GM20431 (cell line): Measurements from ENCODE around the gene LRRN3.

Experiments used
- in situ Hi-C: fragments of 300-500 bp; cut with MseI, MboI; formaldehyde crosslinking; loops from one replicate; pipeline ENCODE4 v1.15.0; 2020; ENCODE audit warnings: low sequenced_read_pairs; ENCODE audit not compliant: unreplicated experiment

Gene LRRN3

DNA sequence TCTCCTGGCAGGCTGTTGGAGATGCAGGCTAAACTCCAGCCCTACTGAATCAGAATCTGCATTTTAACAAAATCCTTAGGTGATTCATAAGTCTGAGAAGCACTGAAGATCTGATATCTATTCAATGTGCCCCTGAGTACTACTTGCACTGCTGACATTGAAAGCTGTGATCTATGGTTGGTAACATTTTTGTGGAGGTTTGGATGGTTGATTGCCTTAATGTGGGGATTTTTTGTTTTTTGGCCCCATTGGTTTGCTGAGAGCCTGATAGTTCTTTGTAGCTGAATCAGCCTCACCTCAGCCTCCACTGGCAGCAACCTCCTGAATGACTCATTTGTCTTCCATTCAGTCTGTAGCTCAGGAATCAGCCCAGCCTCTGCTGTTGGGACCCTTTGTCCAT is 14.7 kb upstream of the LRRN3 start:
- in situ Hi-C loops = loop anchor here (25.0 kb wide), 1 partner anchor 411 kb away; no protein-coding TSS in a partner anchor

DNA sequence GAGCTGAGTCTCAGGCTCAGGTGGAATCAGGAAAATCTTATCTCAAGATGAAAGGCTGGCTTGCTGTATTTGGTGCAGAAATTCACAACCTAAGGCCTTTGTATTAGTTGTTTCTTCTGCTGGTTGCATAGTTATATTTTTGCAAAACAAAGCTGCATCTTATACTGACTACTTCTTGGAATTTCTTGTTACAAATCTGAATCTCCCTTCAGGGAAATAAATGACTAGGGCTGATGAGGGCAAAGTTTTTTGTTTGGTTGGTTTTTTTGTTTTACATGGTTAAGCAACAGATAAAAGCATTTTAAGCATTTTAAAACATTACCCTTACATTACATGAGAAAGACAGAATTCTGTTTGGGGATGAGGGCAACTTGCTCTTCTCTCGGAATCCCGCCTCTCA is 13.9 kb upstream of the LRRN3 start:
- in situ Hi-C loops = loop anchor here (25.0 kb wide), 1 partner anchor 410 kb away; no protein-coding TSS in a partner anchor

DNA sequence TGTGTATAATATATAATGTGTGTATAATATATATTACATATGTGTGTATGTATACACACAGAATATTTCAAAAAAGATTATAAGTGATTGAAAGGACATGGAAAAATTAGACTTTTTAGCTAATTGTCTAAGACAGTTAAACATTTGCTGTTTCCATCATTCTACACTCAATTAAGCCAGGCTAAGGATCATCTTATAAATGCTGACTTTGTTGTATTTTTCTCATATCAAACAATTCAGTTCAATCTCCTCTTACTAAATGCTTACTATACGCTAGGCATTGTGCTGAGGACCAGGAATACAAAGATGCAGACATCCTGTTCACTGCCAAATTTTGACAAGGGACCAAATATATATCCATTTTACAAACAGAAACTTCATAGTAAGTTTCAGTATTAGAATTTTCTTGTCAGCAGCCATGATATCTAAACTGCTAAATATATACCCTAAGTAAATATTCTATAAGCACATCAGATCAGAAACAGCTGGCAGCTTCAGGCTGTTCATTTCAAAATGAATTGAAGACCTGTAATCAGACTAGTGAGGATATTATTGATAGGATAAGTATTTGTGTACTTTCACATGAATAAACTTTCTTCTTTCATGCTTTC is 10.3 kb upstream of the LRRN3 start:
- in situ Hi-C loops = loop anchor here (25.0 kb wide), 1 partner anchor 407 kb away; no protein-coding TSS in a partner anchor

DNA sequence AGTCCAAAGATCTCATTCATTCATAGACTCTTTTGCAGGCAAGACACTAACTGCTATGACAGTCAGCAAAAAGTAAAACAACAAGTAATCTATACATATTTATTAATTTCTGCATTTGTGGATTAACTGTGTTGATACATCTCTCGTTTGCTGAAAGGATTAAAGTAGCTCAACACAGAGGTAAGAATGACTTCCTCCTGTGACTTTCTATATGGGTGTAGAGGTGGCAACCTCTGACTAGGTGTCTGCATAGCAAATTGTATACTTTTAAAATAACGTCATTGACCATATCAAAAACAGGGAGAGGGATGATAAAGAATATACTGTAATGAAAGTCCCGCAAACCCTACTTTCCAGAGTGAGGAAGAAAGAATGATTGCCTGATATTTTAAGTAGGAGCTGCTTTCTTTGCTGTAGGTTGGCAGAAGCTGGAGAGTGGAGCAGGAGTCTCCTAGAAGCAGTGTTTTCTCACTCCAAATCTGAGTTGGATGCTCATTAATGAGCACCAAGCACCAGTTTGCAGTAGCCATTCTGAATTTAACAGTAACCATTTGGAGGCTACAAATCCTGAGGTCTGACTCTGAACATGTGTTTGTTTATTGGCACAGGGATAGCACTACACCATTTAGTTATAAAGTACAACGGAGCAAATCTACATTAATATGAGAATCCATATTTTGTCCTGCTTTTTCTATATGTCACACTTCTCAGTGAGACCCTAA is 9.2 kb upstream of the LRRN3 start:
- in situ Hi-C loops = loop anchor here (25.0 kb wide), 1 partner anchor 406 kb away; no protein-coding TSS in a partner anchor

DNA sequence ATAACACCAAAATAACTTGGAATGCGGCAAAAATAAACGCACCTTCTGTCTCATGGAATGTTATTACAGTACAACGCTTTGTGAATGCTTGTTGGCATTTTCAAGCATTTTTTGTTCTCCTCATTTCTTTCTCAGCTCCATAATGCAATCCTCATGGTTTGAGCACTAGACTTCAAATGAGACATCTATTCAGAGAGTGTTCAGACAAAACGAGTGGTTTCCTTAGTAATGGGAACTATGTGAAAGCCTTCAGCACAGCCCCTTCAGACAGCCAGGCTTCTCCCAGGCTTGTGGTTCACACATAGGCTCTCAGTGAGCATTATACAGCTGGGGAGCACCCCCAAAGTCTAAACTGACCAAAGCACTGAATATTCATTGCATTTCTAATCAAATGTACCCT is 8.6 kb upstream of the LRRN3 start:
- in situ Hi-C loops = loop anchor here (25.0 kb wide), 1 partner anchor 405 kb away; no protein-coding TSS in a partner anchor

DNA sequence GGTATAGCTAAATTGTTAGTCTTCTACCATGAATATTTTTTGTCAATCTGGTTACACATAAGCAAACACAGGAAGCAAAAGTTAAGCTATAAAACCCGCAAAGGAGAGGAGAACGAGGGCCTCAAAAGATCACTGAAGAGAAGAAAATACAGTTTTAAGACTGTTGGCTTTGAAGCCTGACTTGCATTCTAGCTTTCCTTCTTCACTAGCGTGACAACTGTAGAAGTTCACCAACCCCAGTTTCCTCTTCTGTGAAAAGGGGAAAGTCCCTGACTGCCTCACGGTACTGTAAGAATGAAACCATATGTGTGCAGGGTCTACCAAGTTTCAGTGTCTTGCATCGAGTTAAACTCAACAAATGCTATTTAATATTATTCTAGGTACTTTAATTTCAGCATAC is 7.5 kb upstream of the LRRN3 start:
- in situ Hi-C loops = loop anchor here (25.0 kb wide), 1 partner anchor 404 kb away; no protein-coding TSS in a partner anchor

DNA sequence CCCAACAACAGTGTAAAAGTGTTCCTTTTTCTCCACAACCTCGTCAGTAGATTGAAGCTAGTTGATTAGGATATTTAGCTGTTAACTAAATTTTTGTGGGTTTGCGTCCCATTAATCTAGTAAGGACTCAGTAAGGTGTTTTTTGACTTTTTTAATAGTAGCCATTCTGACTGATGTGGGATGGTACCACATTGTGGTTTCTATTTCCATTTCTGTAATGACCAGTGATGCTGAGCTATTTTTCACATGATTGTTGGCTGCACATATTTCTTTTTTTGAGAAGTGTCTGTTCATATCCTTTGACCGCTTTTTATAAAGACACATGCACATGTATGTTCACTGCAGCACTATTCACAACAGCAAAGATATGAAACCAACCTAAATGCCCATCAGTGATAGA is 5.6 kb upstream of the LRRN3 start:
- in situ Hi-C loops = loop anchor here (25.0 kb wide), 1 partner anchor 402 kb away; no protein-coding TSS in a partner anchor

DNA sequence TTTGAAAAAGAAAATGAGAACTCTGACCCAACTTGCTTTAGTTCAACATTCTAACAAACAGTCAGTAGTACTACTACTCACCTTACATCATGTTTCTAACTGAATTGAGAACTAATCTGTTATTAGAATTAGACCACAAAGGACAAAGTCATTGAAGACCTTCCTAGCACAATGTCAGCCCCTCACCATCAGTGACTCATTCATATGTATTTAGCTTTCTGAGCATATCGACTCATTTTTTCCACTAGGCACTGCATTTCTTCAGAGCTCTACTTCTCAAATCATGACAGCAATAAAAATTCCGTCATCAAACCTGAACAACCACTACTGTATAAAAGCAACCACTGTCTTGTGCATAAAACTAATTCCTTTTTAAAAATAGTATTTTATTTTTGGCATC is 4.4 kb upstream of the LRRN3 start:
- in situ Hi-C loops = loop anchor here (25.0 kb wide), 1 partner anchor 401 kb away; no protein-coding TSS in a partner anchor

DNA sequence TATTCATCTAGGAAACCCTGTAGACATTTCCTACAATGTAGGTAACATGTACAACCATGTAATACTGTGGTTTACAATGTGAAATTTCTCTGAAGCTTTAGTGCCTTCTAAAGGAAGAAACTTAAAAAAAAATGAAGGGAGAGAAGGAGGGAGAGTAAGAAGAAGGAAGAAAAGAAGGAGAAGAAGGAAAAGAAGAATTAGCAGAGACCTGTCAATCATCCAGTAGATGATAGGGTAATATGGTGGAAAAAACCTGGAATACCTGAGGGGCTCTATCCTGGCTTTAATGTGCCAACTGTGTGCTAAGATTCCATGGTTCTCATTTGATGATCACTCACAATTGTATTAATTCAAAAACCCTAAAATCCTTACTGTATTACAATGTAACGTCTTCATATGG is 2.6 kb upstream of the LRRN3 start:
- in situ Hi-C loops = loop anchor here (25.0 kb wide), 1 partner anchor 399 kb away; no protein-coding TSS in a partner anchor

DNA sequence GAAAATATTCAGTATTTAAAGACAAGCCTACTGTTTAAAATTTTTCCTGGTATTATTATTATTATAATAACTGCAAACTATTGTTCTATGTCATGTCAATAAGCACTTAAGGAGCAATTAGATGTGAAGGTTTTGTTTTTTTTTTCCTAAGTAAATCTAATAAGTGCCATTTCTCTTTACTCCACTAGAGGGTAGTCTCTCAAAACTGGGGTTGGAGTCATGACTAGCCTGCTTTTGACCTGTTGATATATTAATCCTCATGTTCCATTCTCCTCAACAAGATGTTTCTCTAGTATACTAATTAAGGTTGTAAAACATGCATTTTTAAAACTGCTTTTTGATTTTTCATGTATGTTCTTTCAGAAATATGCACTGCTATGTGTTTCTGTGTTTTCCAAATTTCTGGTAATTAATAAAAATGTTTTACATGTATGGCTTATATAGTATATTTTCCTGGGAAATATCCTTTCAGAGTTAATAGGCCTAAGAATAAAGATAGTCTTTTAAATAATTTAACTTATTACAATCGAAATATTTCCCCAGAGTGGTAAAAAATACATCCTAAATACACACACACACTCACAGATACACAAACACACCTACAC is 1.0 kb upstream of the LRRN3 start:
- in situ Hi-C loops = loop anchor here (25.0 kb wide), 1 partner anchor 397 kb away; no protein-coding TSS in a partner anchor

DNA sequence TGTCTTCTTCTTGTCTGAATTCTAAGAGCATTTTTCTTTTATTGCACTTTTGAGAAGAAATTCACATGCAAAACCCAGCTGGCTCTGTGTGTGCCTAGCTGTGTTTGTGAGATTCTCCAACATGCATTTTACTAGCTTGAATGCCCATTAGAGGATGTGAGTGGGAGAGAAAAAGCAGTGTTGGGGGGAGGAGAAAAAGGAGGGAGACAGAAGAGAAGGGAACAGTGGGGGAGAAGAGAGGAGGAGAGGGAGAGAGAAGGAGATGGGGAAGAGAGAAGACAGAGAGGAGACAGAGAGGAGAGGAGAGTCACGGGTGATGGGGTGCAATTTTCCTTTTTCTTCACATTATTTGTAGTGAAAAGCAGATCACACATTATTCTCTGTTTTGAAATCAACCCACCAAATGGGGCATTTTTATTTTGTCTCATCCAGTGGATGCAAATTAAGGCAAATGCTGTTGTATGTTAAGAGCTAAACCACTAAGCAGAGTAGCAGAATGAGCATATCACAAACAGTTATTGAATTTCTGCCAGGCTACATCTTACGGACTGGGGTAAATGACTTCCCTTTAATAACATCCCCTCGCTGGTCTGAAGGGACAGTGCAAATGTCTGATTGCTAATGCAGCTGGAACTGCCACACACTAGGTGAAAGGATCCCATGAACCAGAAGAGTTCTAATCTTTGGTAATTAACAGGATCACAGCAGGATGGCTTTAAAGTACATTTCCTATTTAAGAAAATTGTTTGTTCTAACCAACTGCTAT is 849 bp downstream of the LRRN3 start:
- in situ Hi-C loops = loop anchor here (25.0 kb wide), 1 partner anchor 396 kb away; no protein-coding TSS in a partner anchor

DNA sequence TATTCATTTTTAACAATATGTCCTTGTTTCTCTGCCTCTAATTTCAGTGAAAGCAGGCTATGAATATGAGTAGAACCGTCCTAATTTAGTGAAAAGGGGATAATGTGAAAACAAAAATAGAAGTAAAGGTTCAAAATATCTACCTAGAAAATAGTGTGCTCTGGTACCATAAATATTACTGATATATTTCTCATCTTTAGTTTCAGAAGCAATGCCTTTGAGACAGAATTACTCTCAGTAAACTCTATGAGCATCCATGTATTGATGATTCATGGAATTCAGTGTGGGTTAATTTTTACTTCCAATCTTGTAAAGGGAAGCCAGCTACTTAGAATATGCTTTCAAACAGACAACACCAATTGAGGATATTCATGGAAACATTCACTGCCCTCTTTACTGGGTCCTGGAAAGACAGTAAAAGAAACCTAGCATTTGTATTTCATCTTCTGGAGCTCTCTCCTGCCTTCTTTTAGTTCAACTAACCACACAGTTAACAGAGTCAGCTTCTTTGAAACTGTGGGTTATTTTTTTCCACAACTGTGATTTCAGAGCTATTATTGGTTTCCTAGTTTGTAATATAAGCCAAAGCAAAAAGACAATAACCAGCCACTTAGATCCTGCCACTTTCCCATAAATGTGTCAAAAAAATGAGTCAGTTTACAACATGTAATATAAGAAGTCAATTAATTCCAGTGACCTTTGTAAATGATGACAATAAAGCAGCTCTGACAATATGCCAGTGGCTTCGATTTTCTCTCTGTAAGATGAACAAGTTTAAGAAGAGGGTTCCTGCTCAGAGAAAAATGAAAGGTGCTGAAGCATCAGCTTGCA is 1.7 kb downstream of the LRRN3 start:
- in situ Hi-C loops = loop anchor here (25.0 kb wide), 1 partner anchor 395 kb away; no protein-coding TSS in a partner anchor

DNA sequence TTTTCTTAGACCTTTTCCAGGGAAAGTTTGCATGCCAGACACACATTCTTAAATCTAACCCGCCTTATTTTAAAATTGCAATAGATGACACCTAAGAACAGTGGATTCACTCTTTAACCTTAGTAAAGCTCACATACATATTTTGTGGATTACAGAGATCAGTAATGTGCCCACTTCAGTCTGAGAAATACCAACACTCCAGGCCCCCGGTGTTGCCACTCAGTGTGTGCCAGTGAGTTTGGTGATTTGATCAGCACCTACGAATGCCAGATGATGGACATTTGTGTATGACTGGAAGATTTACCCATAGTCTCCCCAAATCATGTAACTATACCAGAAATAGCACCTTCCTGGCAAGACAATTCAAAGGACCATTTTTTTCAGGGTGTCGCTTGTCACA is 2.6 kb downstream of the LRRN3 start:
- in situ Hi-C loops = loop anchor here (25.0 kb wide), 1 partner anchor 394 kb away; no protein-coding TSS in a partner anchor

DNA sequence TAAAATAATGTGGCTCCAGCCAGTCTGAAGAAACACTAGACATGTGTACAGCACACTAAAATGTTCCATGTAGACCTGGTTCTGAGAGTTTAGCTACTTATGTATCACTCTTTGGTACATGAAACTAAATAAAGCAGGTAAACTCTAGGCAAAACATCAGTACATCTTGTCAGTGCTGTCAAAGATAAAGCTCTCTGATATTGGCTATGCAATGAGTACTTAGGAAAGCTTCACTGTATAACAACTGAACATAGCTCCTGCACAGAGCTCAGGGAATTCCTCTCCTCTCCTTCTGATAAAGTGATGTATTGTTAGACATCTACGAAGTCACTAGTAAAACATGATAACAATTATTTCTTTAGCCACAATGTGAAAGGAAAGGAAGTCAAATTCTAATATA is 3.5 kb downstream of the LRRN3 start:
- in situ Hi-C loops = loop anchor here (25.0 kb wide), 1 partner anchor 393 kb away; no protein-coding TSS in a partner anchor

DNA sequence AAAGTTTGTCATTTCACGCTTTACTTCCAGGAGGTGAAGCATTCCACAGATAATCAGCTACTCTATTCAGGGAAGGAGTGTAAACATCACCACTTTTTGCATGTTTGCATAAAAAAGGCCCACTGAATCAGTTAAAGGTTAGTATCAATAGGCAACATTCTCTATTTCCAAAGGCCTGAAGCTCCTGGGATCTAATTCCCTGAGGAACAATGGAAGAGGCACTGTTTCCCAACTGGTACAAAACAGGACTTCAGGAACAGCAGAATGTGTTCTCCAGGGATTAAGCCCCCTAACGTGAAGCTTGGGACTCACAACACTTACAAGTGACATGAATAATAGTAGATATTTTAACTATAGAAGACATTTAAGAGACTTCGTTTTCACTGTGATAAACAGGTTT is 6.1 kb downstream of the LRRN3 start:
- in situ Hi-C loops = loop anchor here (25.0 kb wide), 1 partner anchor 390 kb away; no protein-coding TSS in a partner anchor

DNA sequence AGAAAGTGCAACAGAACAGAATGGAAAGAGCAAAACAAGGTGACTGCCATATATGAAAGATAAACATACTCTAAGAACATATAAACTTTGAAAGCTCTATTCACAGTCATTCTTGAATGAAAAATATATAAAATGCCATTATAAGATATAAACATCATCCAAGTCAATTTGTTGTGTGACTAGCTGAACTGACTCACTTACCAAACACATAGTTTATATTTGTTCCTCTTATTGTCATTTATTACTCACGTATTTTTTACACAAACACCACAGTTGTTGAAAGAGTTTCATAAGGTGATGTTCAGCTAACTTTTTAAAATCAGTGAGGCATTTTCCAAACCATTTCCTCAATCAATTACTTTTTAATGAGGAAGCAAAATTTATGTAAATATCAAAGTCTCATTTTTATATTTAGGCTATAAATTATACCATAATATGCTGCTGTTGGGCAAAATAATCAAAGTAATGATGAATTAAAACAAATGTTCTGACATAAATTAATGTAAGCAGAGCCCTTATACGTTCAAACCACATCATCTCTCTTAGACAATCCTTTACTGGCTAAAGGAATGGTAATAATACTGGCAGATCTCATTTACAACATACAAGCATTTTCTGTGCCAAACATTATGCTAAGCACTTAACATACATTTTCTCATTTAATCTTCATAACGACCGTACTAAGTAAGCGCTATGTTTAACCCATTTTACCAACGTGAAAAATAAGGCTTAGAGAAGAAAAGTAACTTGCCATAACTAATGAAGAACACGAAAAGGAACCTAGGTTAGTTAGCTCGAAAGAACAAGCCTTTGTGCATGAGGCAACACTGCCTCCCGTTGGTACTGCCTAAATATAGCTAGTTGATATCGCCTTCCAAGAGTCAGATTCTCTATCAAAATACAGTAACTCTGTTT is 7.3 kb downstream of the LRRN3 start:
- in situ Hi-C loops = loop anchor here (25.0 kb wide), 1 partner anchor 389 kb away; no protein-coding TSS in a partner anchor

DNA sequence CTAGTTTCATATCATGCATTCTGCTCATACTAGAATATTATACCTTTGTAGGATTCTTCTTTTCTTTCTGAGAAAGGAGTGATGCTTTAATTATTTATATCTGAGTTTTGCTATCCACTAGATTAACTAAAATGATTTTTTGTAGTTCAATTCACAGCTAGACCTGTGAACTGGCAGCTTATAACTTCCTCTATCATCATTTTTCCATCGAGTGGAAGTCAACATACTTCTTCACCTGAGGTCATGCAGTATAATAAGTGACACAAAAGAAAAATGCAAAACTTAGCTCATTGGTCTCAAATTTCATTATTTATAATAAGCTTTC is 8.0 kb downstream of the LRRN3 start:
- in situ Hi-C loops = loop anchor here (25.0 kb wide), 1 partner anchor 388 kb away; no protein-coding TSS in a partner anchor
